Nephron progenitor cell (in vitro differentiated cells): ENCODE results near the gene POU3F1.

Source experiments
- DNase-seq: peaks from one replicate; pipeline ENCODE4 v3.0.0; 2021
- H3K27ac Mint-ChIP-seq: 2 replicates; pipeline ENCODE4 v1.8.0; 2021; ENCODE audit warnings: mild to moderate bottlenecking, moderate library complexity, mixed read lengths
- H3K27me3 Mint-ChIP-seq: 2 replicates; pipeline ENCODE4 v1.8.0; 2021; ENCODE audit warnings: mild to moderate bottlenecking, low read depth, mixed read lengths; ENCODE audit not compliant: poor library complexity
- H3K36me3 Mint-ChIP-seq: 2 replicates; pipeline ENCODE4 v1.8.0; 2021; ENCODE audit warnings: low read depth, mixed read lengths
- H3K4me1 Mint-ChIP-seq: 2 replicates; pipeline ENCODE4 v1.8.0; 2021; ENCODE audit warnings: mixed read lengths
- H3K4me3 Mint-ChIP-seq: 2 replicates; pipeline ENCODE4 v1.8.0; 2021; ENCODE audit warnings: mild to moderate bottlenecking, moderate library complexity, mixed read lengths
- H3K9me3 Mint-ChIP-seq: 2 replicates; pipeline ENCODE4 v1.8.0; 2021; ENCODE audit warnings: mild to moderate bottlenecking, moderate library complexity, mixed read lengths
- CTCF ChIP-seq: fragments of 200-600 bp; sonication (generic); IDR thresholded peaks from 2 replicates; pipeline ENCODE4 v1.5.0; 2021; ENCODE audit warnings: antibody characterized with exemption

The POU3F1 gene

GRCh38 chr1:38004284-38005108 is 42.1 kb downstream of the POU3F1 start:
- peak; percentile 31 for DNase-seq
- Mint-ChIP-seq H3K27ac (peak overlapping the region; percentile 77), H3K4me3 (peak overlapping the region; percentile 93), H3K9me3 (no peaks in the 10 kb centered on the region), H3K27me3 (peaks cover 2% of the 10 kb centered on the region), H3K4me1 (peaks cover 72% of the 10 kb centered on the region), H3K36me3 (no peaks in the 10 kb centered on the region)
- TF ChIP-seq CTCF: no peak

- H3K4me3 Mint-ChIP-seq: peak overlapping the region; percentile 93
- no peak for DNase-seq
Measured at GRCh38 chr1:38003261-38004250, 43.0 kb downstream of the POU3F1 start.

GRCh38 chr1:38000529-38001455 is 45.8 kb downstream of the POU3F1 start:
- Mint-ChIP-seq H3K4me1 (peaks cover 74% of the 10 kb centered on the region), H3K27ac (peak overlapping the region; percentile 100), H3K9me3 (no peaks in the 10 kb centered on the region), H3K4me3 (peak overlapping the region; percentile 70), H3K27me3 (peaks cover 7% of the 10 kb centered on the region), H3K36me3 (peaks cover 19% of the 10 kb centered on the region)
- TF ChIP-seq CTCF: no peak
- no peak for DNase-seq

More at GRCh38 chr1:38003261-38004250, 43.0 kb downstream of the POU3F1 start:
- TF ChIP-seq CTCF: no peak
- Mint-ChIP-seq H3K4me1 (peaks cover 72% of the 10 kb centered on the region), H3K9me3 (no peaks in the 10 kb centered on the region), H3K27ac (no peak overlapping the region), H3K27me3 (peaks cover 2% of the 10 kb centered on the region), H3K36me3 (peaks cover 3% of the 10 kb centered on the region)

GRCh38 chr1:38000233-38000528 is 46.4 kb downstream of the POU3F1 start:
- peak overlapping the region; percentile 100 for H3K27ac Mint-ChIP-seq
- DNase-seq: no peak
- peaks cover 20% of the 10 kb centered on the region for H3K36me3 Mint-ChIP-seq
- peaks cover 77% of the 10 kb centered on the region for H3K4me1 Mint-ChIP-seq
- peaks cover 7% of the 10 kb centered on the region for H3K27me3 Mint-ChIP-seq
- H3K4me3 Mint-ChIP-seq: peak overlapping the region; percentile 70
- no peaks in the 10 kb centered on the region for H3K9me3 Mint-ChIP-seq
- no peak for TF ChIP-seq CTCF

GRCh38 chr1:37999430-38000232 is 47.0 kb downstream of the POU3F1 start:
- Mint-ChIP-seq H3K27me3 (peaks cover 7% of the 10 kb centered on the region), H3K36me3 (peaks cover 25% of the 10 kb centered on the region), H3K9me3 (no peaks in the 10 kb centered on the region), H3K27ac (peak overlapping the region; percentile 100), H3K4me3 (peak overlapping the region; percentile 70), H3K4me1 (peaks cover 80% of the 10 kb centered on the region)
- DNase-seq: peak; percentile 48
- no peak for TF ChIP-seq CTCF
